ENCODE results near the gene SH3TC1.

SH3TC1 gene

DNA sequence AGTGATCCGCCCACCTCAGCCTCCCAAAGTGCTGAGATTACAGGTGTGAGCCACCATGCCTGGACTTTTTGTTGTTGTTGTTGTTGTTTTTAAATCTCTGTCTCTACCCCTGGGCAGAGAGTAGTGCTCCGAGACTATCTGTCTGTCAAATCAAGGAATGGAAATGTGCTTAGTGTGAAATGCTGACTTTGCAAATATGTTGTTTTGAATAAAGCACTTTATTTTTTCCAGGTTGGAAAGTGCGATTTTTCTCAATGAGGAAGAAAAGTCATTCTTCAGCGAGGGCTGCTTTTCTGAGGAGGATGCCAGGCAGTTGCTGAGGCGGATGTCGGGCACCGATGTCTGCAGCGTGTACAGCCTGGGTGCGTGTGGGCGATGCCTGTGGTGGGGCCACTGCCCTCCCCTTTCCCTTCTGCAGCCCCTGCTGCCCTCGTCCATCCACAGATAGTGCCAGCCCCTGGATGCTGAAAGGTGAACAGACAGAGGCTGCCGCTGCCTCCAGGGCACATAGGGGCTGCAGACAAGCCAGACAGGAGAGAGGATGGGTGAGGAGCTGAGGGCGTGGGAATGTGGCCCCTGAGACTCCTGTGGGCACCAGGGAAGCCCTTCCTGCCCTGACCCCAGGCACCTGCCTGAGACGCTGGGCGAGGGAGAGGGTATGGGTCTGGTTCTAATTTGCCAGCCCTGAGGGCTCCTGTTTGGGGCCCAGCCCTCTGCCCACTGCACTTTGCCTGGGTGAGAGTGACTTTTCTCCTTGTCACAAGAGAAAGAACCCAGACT, 23.7 kb downstream of the SH3TC1 start:
- in situ Hi-C loops (cut with MboI; ENCODE audit: low pct_unique_long_range_greater_than_20kb, low sequenced_read_pairs): no loop called here
- DNase-seq: no peak

DNA sequence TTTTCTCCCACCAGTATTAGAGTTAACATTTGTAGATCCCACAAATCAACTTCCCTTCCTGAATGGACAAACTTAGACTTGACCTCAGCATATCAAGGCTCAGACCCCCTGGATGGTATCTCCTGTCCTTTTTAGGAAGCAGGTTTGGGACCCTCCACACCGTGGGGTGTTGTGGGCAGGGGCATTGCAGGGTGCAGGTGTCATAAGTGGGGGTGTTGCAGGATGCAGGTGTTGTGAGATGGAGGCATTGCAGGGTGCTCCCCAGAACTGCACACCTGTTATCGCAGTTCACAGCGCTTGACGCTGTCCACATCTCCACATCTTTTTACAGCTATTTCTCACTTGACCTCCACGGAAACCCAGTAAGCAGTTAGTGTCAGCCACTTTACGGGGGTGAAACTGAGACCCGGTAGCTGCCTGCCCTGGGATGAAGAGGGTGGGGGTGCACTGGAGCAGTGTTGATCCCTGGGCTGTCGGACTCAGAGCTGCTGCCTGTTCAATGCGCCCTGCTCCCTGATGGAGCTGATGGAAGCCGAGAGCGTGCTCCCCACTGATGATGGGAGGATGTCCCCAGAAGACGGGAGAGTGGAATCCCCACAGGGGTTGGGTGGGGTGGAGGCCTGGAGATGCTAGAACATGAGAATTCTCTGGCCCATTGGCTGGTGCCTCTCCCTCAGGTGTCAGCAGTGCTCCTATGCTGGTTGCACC, 25.3 kb downstream of the SH3TC1 start:
- DNase-seq: no peak
- in situ Hi-C loops (cut with MboI; ENCODE audit: low pct_unique_long_range_greater_than_20kb, low sequenced_read_pairs): no loop called here

DNA sequence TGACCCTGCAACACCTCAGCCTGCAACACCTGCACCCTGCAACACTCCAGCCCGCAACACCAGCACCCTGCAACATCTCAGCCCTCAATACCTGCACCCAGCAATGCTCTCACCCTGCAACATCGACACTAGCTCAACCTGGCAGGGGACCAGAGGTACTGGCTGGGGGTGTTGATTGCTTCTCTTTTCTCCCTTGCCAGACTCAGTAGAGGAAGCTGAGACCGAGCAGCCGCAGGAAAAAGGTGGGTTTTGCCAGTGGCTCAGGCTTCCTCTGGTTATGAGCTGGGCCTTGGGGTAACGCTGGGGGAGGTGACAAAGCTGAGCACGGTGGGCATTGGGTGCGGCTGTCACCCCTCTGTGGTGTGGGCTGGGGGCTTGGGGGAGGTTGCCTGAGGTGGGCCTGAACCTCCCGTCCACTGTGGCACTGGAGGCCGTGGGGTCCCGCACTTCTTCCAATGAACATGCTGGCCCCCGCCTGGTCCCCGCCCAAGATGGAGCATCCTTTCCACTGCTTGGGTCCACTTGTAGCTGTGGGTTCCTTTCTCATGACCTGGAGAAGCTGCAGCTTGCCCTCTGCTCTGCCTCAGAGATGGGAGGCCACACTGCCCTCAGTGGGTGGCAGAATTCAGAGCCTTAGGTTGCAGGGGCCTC, 26.0 kb downstream of the SH3TC1 start:
- in situ Hi-C loops (cut with MboI; ENCODE audit: low pct_unique_long_range_greater_than_20kb, low sequenced_read_pairs): no loop called here
- peak; percentile 51 for DNase-seq

DNA sequence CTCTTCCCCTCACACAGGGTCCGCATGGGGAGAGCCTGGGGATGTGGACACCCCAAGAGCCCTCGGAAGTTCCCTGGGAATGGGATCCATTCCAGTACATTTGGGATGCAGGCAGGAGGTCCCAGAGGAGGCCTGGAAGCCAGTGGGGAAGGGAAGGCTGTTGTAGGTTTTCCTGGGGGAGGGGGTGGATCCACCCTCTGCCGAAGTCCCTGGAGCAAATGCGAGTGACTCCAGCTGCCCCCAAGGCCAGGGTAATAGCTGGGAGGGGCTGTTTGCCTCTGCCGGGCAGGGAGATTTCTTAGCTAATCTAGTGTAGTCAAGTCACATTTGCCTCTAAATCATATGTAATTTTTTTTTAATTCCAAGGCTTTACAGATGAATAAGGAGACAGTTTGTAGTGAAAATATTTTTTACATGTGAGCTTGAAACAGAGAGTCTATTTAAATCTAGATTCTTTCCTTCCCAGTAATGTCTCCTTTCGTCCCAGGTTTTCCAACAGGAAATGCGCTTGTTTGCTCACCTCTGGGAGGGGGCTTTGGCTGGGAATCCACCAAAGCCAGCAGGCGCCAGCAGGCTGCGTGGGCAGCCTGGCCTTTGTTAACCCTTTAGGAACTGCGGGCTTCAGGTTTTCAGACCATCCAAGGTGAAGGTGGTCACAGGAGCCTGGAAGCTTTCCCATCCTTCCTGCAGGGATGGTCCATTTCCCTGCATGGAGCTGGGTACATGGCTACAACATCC, 26.8 kb downstream of the SH3TC1 start:
- in situ Hi-C loops (cut with MboI; ENCODE audit: low pct_unique_long_range_greater_than_20kb, low sequenced_read_pairs): no loop called here
- no peak for DNase-seq

DNA sequence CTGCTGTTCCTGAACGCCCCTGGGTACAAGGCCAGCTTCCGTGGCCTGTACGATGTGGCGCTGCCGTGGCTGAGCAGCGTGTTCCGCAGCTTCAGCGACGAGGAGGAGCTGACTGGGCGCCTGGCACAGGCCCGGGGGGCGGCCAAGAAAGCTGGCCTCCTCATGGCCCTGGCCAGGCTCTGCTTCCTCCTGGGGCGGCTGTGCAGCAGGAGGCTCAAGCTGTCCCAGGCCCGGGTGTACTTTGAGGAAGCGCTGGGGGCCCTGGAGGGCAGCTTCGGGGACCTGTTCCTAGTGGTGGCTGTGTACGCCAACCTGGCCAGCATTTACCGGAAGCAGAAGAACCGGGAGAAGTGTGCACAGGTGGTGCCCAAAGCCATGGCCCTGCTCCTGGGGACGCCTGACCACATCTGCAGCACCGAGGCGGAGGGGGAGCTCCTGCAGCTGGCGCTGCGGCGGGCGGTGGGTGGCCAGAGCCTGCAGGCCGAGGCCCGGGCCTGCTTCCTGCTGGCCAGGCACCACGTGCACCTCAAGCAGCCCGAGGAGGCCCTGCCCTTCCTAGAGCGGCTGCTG, 28.2 kb downstream of the SH3TC1 start:
- in situ Hi-C loops (cut with MboI; ENCODE audit: low pct_unique_long_range_greater_than_20kb, low sequenced_read_pairs): no loop called here

DNA sequence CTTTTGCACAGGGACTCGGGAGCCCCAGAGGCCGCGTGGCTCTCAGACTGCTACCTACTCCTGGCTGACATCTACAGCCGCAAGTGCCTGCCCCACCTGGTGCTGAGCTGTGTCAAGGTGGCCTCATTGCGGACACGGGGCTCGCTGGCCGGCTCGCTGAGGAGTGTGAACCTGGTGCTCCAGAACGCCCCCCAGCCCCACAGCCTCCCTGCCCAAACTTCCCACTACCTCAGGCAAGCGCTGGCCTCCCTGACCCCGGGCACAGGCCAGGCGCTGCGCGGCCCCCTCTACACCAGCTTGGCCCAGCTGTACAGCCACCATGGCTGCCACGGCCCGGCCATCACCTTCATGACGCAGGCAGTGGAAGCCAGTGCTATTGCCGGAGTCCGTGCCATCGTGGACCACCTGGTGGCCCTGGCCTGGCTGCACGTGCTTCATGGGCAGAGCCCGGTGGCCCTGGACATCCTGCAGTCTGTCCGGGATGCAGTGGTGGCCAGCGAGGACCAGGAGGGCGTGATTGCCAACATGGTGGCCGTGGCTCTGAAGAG, 28.8 kb downstream of the SH3TC1 start:
- no peak for DNase-seq
- in situ Hi-C loops (cut with MboI; ENCODE audit: low pct_unique_long_range_greater_than_20kb, low sequenced_read_pairs): no loop called here

More for the DNA sequence above, 28.2 kb downstream of the SH3TC1 start:
- no peak for DNase-seq

DNA sequence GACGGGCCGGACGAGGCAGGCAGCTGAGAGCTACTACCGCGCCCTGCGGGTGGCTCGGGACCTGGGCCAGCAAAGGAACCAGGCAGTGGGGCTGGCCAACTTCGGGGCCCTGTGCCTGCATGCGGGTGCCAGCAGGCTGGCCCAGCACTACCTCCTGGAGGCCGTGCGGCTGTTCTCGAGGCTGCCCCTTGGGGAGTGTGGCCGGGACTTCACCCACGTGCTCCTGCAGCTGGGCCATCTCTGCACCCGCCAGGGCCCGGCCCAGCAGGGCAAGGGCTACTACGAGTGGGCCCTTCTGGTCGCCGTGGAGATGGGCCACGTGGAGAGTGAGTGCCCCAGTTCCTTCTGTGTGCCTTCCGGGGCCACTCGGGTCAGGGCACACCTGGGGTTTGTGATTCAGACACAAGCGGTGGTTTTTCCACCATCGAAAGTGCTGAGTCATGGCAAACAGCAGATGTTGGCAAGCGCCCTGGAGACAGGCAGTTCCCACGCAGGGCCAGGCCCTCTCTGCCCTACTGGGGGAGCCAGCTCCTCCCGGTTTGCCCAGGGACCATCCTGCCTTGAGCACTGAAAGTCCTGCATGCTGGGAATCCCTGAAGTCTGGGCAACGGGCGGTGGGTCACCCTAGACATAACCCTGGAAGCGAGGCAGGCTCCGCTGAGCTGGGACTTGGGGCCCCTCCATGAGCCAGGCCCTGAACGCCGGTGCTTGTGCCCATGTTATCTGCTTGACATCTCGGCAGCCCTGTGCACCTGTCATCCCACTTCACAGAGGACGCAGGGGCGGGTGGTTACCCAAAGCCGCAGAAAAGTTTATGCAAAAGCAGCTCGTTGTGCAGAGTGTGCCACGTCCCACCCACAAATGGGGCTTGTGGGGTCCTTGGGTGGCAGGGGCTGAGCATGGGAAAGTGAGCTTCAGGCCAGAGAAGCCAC, 29.5 kb downstream of the SH3TC1 start:
- in situ Hi-C loops (cut with MboI; ENCODE audit: low pct_unique_long_range_greater_than_20kb, low sequenced_read_pairs): no loop called here
- peak; percentile 30 for DNase-seq

DNA sequence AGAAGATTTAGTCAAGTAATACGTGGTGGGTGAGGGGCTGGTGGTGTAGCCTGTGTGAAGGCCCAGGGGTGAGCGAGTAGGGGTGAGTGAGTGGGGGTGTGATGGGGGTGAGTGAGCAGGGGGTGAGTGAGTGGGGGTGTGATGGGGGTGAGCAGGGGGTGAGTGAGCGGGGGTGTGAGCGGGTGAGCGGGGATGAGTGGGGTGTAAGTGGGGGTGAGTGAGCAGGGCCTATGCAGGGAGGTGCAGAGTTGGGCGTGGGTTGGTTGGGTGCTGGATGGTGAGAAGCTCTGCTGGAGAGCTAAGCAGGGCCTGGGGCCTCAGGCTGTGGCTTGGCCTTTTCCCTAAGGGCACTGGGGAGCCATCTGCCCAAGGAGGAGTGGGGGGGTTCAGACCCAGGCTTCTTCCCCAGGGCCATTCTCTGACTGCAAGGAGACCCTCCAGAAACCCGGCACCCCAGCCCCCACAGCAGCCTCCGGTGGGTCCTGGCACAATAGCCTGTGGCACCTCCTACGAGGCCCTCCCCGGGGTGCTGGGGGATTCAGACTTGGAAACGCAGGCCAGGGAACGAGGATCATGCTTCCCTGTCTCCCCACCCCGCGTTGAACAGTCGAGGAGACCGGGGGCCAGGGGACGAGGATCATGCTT, 30.4 kb downstream of the SH3TC1 start:
- in situ Hi-C loops (cut with MboI; ENCODE audit: low pct_unique_long_range_greater_than_20kb, low sequenced_read_pairs): no loop called here
- no peak for DNase-seq

DNA sequence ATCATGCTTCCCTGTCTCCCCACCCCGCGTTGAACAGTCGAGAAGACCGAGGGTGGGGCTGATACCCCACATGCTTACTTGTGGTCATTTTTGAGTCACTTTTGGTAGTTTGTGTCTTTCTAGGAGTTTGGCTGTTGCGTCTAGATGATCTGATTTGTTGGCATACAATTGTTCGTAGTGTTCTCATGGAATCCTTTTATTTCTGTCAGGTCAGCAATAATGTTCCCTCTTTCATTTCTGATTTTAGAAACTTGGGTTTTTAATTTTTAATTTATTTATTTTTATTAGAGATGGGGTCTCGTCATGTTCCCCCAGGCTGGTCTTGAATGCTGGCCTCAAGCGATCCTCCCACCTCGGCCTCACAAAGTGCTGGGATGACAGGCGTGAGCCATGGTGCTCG, 30.9 kb downstream of the SH3TC1 start:
- no peak for DNase-seq
- in situ Hi-C loops (cut with MboI; ENCODE audit: low pct_unique_long_range_greater_than_20kb, low sequenced_read_pairs): no loop called here

DNA sequence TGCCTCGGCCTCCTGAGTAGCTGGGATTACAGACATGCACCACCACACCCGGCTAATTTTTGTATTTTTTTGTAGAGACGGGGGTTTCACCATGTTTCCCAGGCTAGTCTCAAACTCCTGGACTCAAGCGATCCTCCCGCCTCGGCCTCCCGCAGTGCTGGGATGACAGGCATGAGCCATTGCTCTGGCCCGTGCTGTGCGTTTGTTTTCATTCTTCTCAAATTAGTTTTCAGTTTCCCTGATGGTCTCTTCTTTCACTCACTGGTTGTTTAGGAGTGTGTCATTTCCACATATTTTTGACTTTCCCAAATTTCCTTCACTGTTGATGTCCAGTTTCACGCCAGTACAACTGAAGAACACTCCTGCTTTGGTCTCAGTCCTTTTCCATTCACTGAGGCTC, 31.8 kb downstream of the SH3TC1 start:
- no peak for DNase-seq
- in situ Hi-C loops (cut with MboI; ENCODE audit: low pct_unique_long_range_greater_than_20kb, low sequenced_read_pairs): no loop called here

DNA sequence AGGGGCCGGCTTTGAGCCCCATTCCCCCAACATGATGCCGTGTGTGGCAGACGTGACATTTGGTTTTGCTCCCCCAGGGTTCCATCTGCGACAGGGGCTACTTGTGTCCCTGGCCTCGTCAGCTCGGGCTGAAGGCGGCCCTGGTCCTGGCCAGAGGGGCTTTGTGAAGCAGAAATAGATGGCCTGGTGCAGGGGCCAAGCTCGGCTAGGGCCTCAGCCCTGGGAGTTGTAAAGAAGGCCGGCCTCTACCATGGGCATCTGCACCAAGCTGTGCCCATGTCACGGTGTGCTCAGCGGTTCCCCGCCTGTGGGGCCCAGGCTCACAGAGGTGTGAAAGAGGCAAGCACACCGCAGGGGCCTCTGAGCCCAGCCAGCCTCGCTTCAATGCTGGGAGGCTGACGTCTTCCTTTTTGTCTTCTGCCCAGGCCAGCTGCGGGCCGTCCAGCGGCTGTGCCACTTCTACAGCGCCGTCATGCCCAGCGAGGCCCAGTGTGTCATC, 32.5 kb downstream of the SH3TC1 start:
- in situ Hi-C loops (cut with MboI; ENCODE audit: low pct_unique_long_range_greater_than_20kb, low sequenced_read_pairs): no loop called here
- no peak for DNase-seq

DNA sequence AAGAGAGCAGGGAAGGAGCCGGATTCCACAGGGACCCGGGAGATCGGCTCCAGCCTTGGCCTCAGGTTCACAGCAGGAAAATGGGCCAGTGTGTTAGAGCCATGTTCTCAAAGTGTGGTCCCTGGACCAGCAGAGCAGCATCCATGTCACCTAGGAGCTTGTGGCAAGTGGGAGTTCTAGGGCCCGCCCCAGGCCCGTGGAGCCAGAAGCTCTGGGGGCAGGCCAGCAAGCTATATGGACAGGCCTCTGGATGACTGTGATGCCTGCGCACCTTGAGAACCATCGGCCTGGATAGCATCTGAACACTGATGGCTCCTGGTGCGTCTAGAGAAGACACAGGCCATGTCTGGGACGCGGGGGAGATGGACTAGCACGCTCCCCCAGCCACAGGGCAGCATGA, 33.7 kb downstream of the SH3TC1 start:
- in situ Hi-C loops (cut with MboI; ENCODE audit: low pct_unique_long_range_greater_than_20kb, low sequenced_read_pairs): no loop called here
- no peak for DNase-seq

DNA sequence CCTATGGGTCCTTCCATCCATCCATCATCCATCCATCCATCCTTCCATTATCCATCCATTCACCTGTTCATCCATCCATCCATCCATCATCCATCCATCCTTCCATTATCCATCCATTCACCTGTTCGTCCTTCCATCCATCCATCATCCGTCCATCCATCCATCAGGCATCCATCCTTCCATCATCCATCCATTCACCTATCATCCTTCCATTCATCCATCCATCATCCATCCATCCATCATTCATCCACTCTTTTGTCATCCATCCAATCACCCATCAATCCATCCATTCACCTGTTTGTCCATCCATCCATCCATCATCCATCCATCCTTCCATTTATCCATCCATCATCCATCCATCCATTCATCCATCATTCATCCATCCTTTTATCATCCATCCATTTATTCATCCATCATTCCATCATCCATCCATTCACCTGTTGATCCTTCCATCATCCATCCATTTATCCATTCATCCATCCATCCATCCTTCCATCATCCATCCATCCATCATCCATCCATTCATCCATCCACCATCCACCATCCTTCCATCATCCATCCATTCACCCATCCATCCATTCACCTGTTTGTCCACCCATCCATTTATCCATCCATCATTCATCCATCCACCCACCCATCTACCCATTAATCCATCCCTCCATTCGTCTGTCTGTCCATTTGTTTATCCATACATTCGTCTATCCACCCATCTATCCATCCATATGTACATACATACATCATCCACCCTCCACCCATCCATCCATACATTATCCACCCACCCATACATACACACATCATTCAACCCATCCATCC, 34.8 kb downstream of the SH3TC1 start:
- in situ Hi-C loops (cut with MboI; ENCODE audit: low pct_unique_long_range_greater_than_20kb, low sequenced_read_pairs): no loop called here

DNA sequence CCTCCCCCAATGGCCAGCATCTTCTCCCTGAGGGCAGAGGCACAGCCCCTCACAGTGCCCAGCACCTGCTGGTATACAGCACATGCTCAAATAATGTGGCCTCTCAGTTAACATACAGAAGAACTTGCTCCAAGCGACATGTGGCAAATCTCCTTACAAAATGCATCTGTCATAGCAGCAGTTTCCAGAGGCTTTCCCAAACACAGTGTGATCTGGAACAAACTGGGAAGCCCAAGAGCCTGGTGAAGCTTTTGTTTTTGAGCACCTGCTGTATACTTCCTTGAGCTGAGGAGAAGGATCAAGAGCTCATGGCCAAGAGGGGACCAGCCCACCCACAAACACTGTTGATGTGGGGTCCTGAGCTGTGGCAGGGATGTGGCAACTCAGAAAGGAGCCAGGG, 35.6 kb downstream of the SH3TC1 start:
- in situ Hi-C loops (cut with MboI; ENCODE audit: low pct_unique_long_range_greater_than_20kb, low sequenced_read_pairs): no loop called here
- DNase-seq: no peak

More for the DNA sequence above, 34.8 kb downstream of the SH3TC1 start:
- DNase-seq: no peak

DNA sequence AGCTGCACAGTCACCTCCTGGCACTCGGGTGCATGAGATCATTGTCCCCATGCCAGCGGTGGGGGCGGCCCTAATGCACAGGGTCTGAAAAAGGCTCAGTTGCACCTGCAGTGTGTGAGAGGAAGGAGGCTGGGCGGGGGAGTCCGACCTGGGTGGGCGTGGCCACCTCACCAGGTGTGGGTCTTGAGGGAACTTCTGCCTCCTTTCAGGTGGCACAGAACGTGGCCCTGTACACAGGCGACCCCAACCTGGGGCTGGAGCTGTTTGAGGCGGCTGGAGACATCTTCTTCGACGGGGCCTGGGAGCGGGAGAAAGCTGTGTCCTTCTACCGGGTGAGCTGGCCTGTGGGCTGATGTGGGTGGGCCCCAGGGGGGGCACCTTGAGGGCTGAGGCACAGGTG, 36.1 kb downstream of the SH3TC1 start:
- DNase-seq: no peak
- in situ Hi-C loops (cut with MboI; ENCODE audit: low pct_unique_long_range_greater_than_20kb, low sequenced_read_pairs): no loop called here

DNA sequence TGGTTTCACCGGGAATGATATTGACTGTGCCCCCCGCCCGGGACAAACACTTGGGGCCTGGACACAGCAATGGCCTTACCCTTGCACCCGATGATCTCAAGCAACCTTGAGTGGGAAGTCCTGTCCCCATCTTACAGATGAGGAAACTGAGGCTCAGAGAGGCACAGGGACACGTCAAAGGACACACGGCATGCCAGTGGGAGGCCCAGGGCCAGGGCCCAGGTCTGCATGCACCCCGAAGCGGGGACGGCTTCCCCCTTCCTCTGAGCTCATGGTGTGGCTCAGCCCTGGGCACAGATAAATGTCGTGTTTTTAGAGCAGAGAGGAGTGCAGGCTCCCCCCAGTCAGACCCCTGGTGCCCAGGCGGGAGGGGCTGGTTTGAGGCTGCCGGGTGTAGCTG, 36.6 kb downstream of the SH3TC1 start:
- in situ Hi-C loops (cut with MboI; ENCODE audit: low pct_unique_long_range_greater_than_20kb, low sequenced_read_pairs): no loop called here
- no peak for DNase-seq
